ENCODE results near the gene POLK. TPM values are rescaled to one million over a fixed set of nuclear protein-coding genes. Genes with fewer than 3 reads are reported as not detected.

Gene POLK
- total and polyA plus RNA-seq, 2 of the 8 experiments (the other 6 are each of a cell fraction or from before 2014, with no cell fraction given) = 2.0 to 9.0 TPM

GRCh38 chr5:75468593-75468992 is 43.1 kb upstream of the POLK start (continued):
- TF ChIP-seq RAD21 (IDR thresholded peaks at IDR 0.05 in 1 of 2, conservative IDR thresholded peaks at IDR 0.05 in 1 of 2; ENCODE audit: low read depth in 2 of 2, low read length in 2 of 2) (no peak), CREB1 (IDR thresholded peaks at IDR 0.05) (no peak), KDM1A (IDR thresholded peaks at IDR 0.05; ENCODE audit: borderline replicate concordance, low read length) (no peak), SUZ12 (IDR thresholded peaks at IDR 0.05; ENCODE audit: low read length) (no peak), NANOG (IDR thresholded peaks at IDR 0.05; ENCODE audit: insufficient read depth, low read depth, low read length, poor library complexity, severe bottlenecking) (no peak)
